Measurements from ENCODE around the gene PKLR.

DNA sequence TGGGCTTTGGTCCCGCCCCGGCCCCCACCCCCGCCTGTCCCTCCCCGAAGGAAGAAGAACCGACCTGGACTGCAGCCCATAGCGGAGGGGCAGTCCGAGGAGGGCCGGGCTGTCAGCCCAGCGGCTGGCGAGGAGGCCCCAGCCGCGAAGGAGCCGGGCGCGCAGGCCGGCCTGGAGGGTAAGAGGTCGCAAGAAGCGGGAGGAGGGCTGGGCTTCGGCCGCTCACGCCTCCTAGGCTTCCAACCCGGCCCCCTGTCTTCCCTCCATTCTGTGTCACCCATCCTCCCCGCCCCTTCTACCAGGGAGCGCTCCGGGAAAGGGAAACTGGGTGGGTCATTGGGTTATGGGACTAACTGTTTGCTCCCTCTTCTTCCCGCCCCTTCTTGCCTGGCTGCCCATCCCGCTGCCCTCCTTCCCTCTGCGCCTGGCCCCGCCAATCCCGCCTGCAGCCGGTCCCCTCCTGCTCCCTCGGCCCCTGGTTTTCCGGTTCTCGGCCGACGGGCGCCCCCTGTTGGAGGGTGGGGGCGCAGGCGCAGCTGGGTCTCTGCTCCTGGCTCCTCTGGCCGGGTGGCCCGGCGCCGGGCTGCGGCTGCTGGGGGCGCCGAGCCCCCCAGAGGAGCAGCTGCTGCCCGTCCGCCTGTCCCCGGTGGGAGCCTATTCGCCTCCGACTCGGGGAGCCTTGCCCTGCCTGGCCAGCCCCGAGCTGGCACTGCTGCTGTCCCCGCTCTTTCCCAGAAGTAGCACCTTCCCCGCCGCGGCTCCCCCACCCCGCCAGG, 21.9 kb upstream of the PKLR start:
- TF ChIP-seq POLR2A (IDR thresholded peaks at IDR 0.05) (no peak), CTCF (IDR thresholded peaks at IDR 0.05 in 8 of 11, conservative IDR thresholded peaks at IDR 0.05 in 3 of 11) (peak; percentile 77 to 99 (median 98)), POLR2AphosphoS5 (IDR thresholded peaks at IDR 0.05) (peak; percentile 68 to 82 (median 71))

Data from spleen (tissue), 7 donors.